HepG2 (cell line): Measurements from ENCODE around the gene FGF2. TPM values are rescaled to one million over a fixed set of nuclear protein-coding genes. Genes with fewer than 3 reads are reported as not detected.
A peak's percentile ranks its signal among the peaks of the same experiment; 100 is the strongest.

Source experiments
- GATA4 ChIP-seq: sonication (generic); IDR thresholded peaks from 2 replicates; pipeline ENCODE4 v1.6.1; 2016; ENCODE audit warnings: antibody characterized with exemption, low read depth, borderline replicate concordance
- HDAC1 ChIP-seq: sonication (generic); formaldehyde crosslinking; IDR thresholded peaks from 2 replicates; pipeline ENCODE4 v1.5.1; 2020; ENCODE audit warnings: mild to moderate bottlenecking, missing genetic modification reagents
- KAT7 ChIP-seq: IDR thresholded peaks from 2 replicates; pipeline ENCODE4 v1.6.1; 2018; ENCODE audit warnings: borderline replicate concordance, missing compliant biosample characterization
- KLF11 ChIP-seq: IDR thresholded peaks from 2 replicates; pipeline ENCODE4 v1.6.1; 2016; ENCODE audit warnings: missing compliant biosample characterization
- MXI1 ChIP-seq: IDR thresholded peaks from 3 replicates; pipeline ENCODE4 v1.6.1; 2012; ENCODE audit warnings: low read depth, low read length, inconsistent platforms, borderline replicate concordance
- SALL1 ChIP-seq: sonication (generic); formaldehyde crosslinking; IDR thresholded peaks from 2 replicates; pipeline ENCODE4 v1.8.0; 2022; ENCODE audit warnings: mild to moderate bottlenecking, missing genetic modification reagents
- SIN3B ChIP-seq: fragments of 150-350 bp; IDR thresholded peaks from 2 replicates; pipeline ENCODE4 v1.6.1; 2014; ENCODE audit warnings: low read length
- SOX6 ChIP-seq, 2 experiments: fragments of 450-650 bp in 1 of 2; sonication (generic) in 1 of 2; formaldehyde crosslinking in 1 of 2; IDR thresholded peaks; 2 replicates each; pipeline versions ENCODE4 v1.4.0 to v1.6.1; 2017 to 2020; ENCODE audit warnings: antibody characterized with exemption in 1 of 2, mild to moderate bottlenecking in 1 of 2, missing genetic modification reagents in 1 of 2
- SP4 ChIP-seq: sonication (generic); formaldehyde crosslinking; IDR thresholded peaks from 2 replicates; pipeline ENCODE4 v1.8.1; 2023; ENCODE audit warnings: mild to moderate bottlenecking, missing genetic modification reagents
- YEATS2 ChIP-seq: sonication (generic); formaldehyde crosslinking; IDR thresholded peaks from 2 replicates; pipeline ENCODE4 v1.4.0; 2020; ENCODE audit warnings: missing genetic modification reagents, borderline replicate concordance
- ZNF230 ChIP-seq: sonication (generic); formaldehyde crosslinking; IDR thresholded peaks from 2 replicates; pipeline ENCODE4 v1.4.0; 2020; ENCODE audit warnings: mild to moderate bottlenecking, missing genetic modification reagents
- ZNF569 ChIP-seq: sonication (generic); formaldehyde crosslinking; IDR thresholded peaks from 2 replicates; pipeline ENCODE4 v1.5.0; 2020; ENCODE audit warnings: mild to moderate bottlenecking, missing genetic modification reagents, moderate library complexity, borderline replicate concordance
- ZNF615 ChIP-seq: sonication (generic); formaldehyde crosslinking; IDR thresholded peaks from 2 replicates; pipeline ENCODE4 v1.5.0; 2020; ENCODE audit warnings: mild to moderate bottlenecking, missing genetic modification reagents, borderline replicate concordance
- ZNF724P ChIP-seq: sonication (generic); formaldehyde crosslinking; IDR thresholded peaks from 2 replicates; pipeline ENCODE4 v1.8.0; 2022; ENCODE audit warnings: missing genetic modification reagents, borderline replicate concordance
- polyA plus RNA-seq, 8 experiments: library from polyadenylated mRNA; depleted of rRNA in 3 of 8; stranded (reverse) in 7 of 8; unstranded in 1 of 8; fragments of >200 nt; fragmentation: Illumina TruSeq in 4 of 8; extraction: Trizol in 4 of 8; gene quantifications; 2 replicates each; pipeline versions ENCODE4 v1.2.1 to v1.2.3, GENCODE V29; 2011 to 2016; ENCODE audit warnings: low read depth in 4 of 8, missing spikeins in 1 of 8, mixed read lengths in 1 of 8; ENCODE audit not compliant: insufficient read depth in 1 of 8
- total RNA-seq, 5 experiments: library from RNA; depleted of rRNA; stranded (reverse); fragments of >200 nt; fragmentation: Illumina TruSeq; extraction: Trizol; gene quantifications; 2 replicates each; pipeline ENCODE4 v1.2.3, GENCODE V29; 2016; ENCODE audit warnings: low read depth in 1 of 5
- TF ChIP-seq, protein P1 (sequence below): sonication (generic); formaldehyde crosslinking; IDR thresholded peaks from 2 replicates; pipeline ENCODE4 v1.8.0; 2022; ENCODE audit warnings: mild to moderate bottlenecking, missing genetic modification reagents, borderline replicate concordance
- TF ChIP-seq, protein P2 (sequence below): IDR thresholded peaks from 2 replicates; pipeline ENCODE4 v1.6.1; 2016; ENCODE audit warnings: mild to moderate bottlenecking, missing biosample characterization, missing genetic modification reagents
- TF ChIP-seq, protein P3 (sequence below): sonication (generic); formaldehyde crosslinking; IDR thresholded peaks from 2 replicates; pipeline ENCODE4 v1.4.0; 2020; ENCODE audit warnings: mild to moderate bottlenecking, missing genetic modification reagents
- TF ChIP-seq, protein P4 (sequence below): IDR thresholded peaks from 2 replicates; pipeline ENCODE4 v1.6.1; 2016; ENCODE audit warnings: missing compliant biosample characterization, missing genetic modification reagents, borderline replicate concordance
- TF ChIP-seq, protein P5 (sequence below): sonication (generic); formaldehyde crosslinking; IDR thresholded peaks from 2 replicates; pipeline ENCODE4 v1.4.0; 2020; ENCODE audit warnings: mild to moderate bottlenecking, missing genetic modification reagents
- TF ChIP-seq, protein P6 (sequence below): sonication (generic); formaldehyde crosslinking; IDR thresholded peaks from 2 replicates; pipeline ENCODE4 v1.4.0; 2020; ENCODE audit warnings: missing genetic modification reagents

The FGF2 gene
- total and polyA plus RNA-seq, 2 of the 13 experiments (the other 11 are each of a cell fraction or from before 2014, with no cell fraction given), result 0.01 to 0.02 TPM

DNA sequence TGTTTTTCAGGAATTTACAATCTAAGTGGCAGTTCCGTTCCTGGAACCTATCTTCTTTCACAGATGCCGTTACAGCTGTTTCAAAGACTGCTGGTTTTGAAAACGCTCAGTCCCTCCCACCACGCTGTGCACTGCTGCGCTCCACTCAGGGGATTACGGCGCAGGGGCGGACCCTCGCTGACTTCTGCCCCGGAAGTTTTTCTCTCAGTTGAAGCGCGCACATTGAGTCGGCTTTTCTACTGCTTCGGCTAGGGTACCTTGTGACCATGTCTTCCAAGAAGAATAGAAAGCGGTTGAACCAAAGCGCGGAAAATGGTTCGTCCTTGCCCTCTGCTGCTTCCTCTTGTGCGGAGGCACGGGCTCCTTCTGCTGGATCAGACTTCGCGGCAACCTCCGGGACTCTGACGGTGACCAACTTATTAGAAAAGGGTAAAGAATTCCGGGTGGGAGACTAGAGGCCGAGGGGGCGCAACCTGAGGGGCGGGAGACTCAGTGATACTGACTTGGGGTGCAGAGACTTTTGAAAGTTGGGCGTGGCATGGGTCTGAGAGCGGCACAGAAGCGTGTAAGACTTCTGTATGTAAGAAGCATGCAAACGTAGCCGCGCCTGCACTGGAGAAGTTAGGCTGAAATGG lies 96.4 kb downstream of the FGF2 start (continued):
- TF ChIP-seq, protein P1, sequence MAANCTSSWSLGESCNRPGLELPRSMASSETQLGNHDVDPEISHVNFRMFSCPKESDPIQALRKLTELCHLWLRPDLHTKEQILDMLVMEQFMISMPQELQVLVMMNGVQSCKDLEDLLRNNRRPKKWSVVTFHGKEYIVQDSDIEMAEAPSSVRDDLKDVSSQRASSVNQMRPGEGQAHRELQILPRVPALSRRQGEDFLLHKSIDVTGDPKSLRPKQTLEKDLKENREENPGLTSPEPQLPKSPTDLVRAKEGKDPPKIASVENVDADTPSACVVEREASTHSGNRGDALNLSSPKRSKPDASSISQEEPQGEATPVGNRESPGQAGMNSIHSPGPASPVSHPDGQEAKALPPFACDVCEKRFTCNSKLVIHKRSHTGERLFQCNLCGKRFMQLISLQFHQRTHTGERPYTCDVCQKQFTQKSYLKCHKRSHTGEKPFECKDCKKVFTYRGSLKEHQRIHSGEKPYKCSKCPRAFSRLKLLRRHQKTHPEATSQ, result peak; percentile 73; the same call in 1 of the 2 replicates
- TF ChIP-seq KAT7, result peak; percentile 39; the same call in 1 of the 2 replicates
- TF ChIP-seq SP4 (CRISPR knock-in tag), result peak; percentile 85
- TF ChIP-seq SALL1 (CRISPR knock-in tag), result peak; percentile 51
- TF ChIP-seq, protein P2, sequence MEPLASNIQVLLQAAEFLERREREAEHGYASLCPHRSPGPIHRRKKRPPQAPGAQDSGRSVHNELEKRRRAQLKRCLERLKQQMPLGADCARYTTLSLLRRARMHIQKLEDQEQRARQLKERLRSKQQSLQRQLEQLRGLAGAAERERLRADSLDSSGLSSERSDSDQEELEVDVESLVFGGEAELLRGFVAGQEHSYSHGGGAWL, result peak; percentile 69; the same call in 1 of the 2 replicates
- 0 out of 2 replicates have a peak, but pooled peaks have one; percentile 42 for TF ChIP-seq KLF11 (CRISPR knock-in tag)
- TF ChIP-seq, protein P3, sequence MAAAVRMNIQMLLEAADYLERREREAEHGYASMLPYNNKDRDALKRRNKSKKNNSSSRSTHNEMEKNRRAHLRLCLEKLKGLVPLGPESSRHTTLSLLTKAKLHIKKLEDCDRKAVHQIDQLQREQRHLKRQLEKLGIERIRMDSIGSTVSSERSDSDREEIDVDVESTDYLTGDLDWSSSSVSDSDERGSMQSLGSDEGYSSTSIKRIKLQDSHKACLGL (CRISPR knock-in tag), result peak; percentile 4; the same call in 1 of the 2 replicates
- TF ChIP-seq SOX6 (IDR thresholded peaks at IDR 0.05), result no peak
- TF ChIP-seq SOX6 (CRISPR knock-in tag; IDR thresholded peaks at IDR 0.05), result 0 out of 2 replicates have a peak, but pooled peaks have one; percentile 22
- TF ChIP-seq ZNF724P (CRISPR knock-in tag), result 0 out of 2 replicates have a peak, but pooled peaks have one; percentile 2
- 0 out of 2 replicates have a peak, but pooled peaks have one; percentile 28 for TF ChIP-seq ZNF569
- TF ChIP-seq MXI1, result peak; percentile 88; the same call in 1 of the 3 replicates
- TF ChIP-seq, protein P4, sequence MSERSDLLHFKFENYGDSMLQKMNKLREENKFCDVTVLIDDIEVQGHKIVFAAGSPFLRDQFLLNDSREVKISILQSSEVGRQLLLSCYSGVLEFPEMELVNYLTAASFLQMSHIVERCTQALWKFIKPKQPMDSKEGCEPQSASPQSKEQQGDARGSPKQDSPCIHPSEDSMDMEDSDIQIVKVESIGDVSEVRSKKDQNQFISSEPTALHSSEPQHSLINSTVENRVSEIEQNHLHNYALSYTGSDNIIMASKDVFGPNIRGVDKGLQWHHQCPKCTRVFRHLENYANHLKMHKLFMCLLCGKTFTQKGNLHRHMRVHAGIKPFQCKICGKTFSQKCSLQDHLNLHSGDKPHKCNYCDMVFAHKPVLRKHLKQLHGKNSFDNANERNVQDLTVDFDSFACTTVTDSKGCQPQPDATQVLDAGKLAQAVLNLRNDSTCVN (CRISPR knock-in tag), result no peak
- TF ChIP-seq GATA4, result 0 out of 2 replicates have a peak, but pooled peaks have one; percentile 27
- peak; percentile 87 for TF ChIP-seq SIN3B
- TF ChIP-seq ZNF230 (CRISPR knock-in tag), result 0 out of 2 replicates have a peak, but pooled peaks have one; percentile 12
- TF ChIP-seq, protein P5, sequence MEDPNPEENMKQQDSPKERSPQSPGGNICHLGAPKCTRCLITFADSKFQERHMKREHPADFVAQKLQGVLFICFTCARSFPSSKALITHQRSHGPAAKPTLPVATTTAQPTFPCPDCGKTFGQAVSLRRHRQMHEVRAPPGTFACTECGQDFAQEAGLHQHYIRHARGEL, result no peak
- no peak for TF ChIP-seq ZNF615 (CRISPR knock-in tag)
- TF ChIP-seq HDAC1 (CRISPR knock-in tag), result peak; percentile 65
- TF ChIP-seq YEATS2, result 0 out of 2 replicates have a peak, but pooled peaks have one; percentile 17
- TF ChIP-seq, protein P6, sequence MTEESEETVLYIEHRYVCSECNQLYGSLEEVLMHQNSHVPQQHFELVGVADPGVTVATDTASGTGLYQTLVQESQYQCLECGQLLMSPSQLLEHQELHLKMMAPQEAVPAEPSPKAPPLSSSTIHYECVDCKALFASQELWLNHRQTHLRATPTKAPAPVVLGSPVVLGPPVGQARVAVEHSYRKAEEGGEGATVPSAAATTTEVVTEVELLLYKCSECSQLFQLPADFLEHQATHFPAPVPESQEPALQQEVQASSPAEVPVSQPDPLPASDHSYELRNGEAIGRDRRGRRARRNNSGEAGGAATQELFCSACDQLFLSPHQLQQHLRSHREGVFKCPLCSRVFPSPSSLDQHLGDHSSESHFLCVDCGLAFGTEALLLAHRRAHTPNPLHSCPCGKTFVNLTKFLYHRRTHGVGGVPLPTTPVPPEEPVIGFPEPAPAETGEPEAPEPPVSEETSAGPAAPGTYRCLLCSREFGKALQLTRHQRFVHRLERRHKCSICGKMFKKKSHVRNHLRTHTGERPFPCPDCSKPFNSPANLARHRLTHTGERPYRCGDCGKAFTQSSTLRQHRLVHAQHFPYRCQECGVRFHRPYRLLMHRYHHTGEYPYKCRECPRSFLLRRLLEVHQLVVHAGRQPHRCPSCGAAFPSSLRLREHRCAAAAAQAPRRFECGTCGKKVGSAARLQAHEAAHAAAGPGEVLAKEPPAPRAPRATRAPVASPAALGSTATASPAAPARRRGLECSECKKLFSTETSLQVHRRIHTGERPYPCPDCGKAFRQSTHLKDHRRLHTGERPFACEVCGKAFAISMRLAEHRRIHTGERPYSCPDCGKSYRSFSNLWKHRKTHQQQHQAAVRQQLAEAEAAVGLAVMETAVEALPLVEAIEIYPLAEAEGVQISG (CRISPR knock-in tag), result peak; percentile 72
